ENCODE data around the gene SMIM30. TPM values are rescaled to one million over a fixed set of nuclear protein-coding genes. Genes with fewer than 3 reads are reported as not detected.
A peak's percentile ranks its signal among the peaks of the same experiment; 100 is the strongest.

The SMIM30 gene
- total RNA-seq, 2 experiments from 2014 or later = 23.9 to 24.2 TPM

DNA sequence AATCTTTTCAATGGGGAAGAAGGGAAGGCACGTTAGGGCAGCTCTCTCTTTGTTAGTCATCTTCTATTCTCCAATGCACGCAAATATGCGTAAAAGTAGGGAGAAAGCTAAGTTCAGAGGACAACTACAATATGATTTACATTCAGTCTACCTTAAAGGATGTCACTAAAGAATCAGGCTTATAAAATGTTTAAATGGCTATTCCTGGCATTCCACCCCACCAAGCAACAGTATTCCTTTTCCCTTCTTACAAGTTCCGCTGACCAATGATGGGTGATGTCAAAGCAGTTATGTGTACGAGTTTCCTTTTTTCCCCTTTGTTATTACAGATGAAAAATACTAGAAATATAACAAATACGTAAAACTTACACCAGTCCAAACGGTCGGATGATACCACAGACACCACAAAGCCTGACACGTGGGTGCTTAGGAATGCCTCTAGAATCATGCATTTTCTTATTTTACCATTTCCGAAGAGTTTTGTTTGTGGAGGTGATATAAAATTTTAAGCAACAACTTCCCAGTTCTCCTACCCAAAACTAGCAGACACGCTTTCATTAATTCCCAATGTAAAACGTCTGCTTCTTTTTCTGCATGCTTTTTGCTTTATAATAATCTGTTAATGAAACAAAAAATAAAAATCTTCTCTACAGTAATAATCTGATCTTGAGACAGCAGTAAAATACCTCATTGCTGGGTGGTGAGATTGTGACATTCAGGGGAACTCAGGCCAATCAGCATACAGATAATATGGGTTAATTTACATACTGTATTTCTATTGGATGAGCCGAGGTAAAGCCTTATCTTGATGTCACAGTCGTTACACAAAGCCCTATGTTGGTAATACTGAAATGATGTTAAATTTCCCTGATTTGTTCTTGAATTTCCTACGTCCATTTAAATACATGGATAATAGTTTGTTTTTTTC, 31.0 kb downstream of the SMIM30 start:
- Mint-ChIP-seq H3K9me3 (no peaks in the 10 kb centered on the region), H3K36me3 (no peaks in the 10 kb centered on the region), H3K27ac (no peak overlapping the region), H3K4me3 (no peak overlapping the region), H3K4me1 (peaks cover 10% of the 10 kb centered on the region), H3K27me3 (peaks cover 54% of the 10 kb centered on the region)
- POLR2A ChIA-PET = no interaction called here
- DNase-seq (no peak), ATAC-seq (ENCODE audit: low read depth) (no peak)

DNA sequence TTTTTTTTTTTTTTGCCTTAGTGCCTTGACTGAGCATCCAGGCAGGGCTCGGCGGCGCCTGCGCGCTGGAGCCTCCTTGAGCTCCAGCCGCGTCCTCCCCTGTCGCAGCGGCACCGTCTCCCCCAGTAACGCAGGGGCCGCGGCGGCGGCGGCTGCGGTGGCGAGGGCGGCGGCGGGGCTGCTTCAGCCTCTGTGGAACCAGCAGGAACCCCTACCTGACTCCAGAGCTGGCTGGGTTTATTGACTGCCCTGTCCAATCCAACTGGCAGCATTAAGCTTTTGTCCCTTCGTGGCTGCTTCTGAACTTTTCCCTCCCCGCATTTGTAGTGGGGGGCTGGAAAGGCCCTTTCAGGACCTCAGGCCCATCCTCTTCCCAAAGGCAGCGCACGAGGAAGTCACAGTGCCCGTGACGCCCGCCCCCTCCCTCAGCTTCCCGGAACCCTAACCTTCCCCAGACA, 31.9 kb downstream of the SMIM30 start, which contains the start of gene GPR85:
TSS of gene GPR85 (minus strand) at position 397 of the 458 bp plus-strand sequence. CDS start 2,106 bp downstream, outside the sequence.
- H3K36me3 Mint-ChIP-seq = no peaks in the 10 kb centered on the region
- H3K9me3 Mint-ChIP-seq = no peaks in the 10 kb centered on the region
- H3K4me1 Mint-ChIP-seq = peaks cover 10% of the 10 kb centered on the region
- POLR2A ChIA-PET = no interaction called here
- peaks cover 50% of the 10 kb centered on the region for H3K27me3 Mint-ChIP-seq
- H3K4me3 Mint-ChIP-seq = peak within 1 kb of the TSS; percentile 55
- DNase-seq = peak; percentile 55
- peak; percentile 90 for ATAC-seq (ENCODE audit: low read depth)
- H3K27ac Mint-ChIP-seq = no peak within 1 kb of the TSS

DNA sequence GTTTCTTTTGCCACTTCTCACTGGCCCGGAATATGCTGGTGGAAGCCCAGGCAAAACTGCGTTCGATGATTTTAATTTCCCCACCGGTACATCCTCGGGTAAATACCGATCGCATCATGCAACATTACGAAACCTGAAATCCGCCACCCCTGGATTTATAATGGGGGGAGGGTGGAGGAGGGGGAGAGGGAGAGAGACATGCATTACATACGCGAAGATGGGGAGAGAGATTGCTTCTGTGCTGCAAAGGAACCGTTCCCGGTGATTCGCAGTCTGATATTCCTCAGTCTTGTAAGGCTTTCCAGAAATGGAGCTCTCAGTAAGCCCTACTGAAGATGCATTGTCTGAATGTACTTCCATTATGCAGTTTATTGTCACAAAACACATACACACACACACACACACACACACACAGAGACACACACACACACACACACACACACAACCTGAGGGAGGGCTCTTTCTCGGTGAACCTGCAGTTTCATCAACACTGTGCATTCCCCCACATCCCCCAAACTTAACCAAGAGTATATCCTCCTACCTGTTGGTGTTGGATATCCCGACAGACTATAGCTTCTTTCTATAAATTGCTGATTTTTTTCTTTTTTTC, 32.5 kb downstream of the SMIM30 start:
- no peaks in the 10 kb centered on the region for H3K36me3 Mint-ChIP-seq
- H3K9me3 Mint-ChIP-seq = no peaks in the 10 kb centered on the region
- no peak for DNase-seq
- H3K27ac Mint-ChIP-seq = no peak overlapping the region
- peaks cover 53% of the 10 kb centered on the region for H3K27me3 Mint-ChIP-seq
- peaks cover 10% of the 10 kb centered on the region for H3K4me1 Mint-ChIP-seq
- no peak for ATAC-seq (ENCODE audit: low read depth)
- POLR2A ChIA-PET = no interaction called here
- peak overlapping the region; percentile 51 for H3K4me3 Mint-ChIP-seq

DNA sequence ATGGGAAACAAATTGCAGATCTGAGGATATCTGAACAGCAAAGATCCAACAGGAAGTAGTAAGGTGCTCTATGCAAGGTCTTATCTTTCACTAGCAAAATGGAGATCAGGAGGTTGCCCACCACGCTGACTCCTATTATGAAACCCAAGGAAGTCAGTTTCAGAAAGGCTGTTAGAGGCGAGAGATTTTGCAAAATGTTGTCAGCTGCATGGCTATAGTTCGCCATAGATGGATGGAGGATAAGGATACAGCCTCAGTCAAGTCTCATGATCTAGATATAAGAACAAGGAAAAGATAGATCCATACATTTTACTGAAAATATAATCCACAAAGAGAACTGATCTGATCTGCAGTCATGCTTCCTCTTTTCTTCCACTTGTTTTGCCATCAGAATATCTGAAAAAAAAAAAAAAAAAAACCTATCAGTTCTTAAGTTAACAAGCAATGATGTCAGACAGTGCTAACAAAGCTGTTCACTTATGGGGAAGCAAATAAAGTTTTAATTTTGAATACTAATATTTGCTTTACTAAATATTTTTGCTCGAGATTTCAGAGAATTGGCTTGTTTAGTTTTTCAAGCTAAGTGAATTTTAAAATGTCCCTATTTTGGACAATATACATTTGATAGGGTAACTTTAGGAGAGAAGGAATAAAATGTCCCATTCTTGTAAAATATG, 33.7 kb downstream of the SMIM30 start:
- POLR2A ChIA-PET = no interaction called here
- no peak for DNase-seq
- Mint-ChIP-seq H3K9me3 (no peaks in the 10 kb centered on the region), H3K27ac (no peak overlapping the region), H3K4me3 (no peak overlapping the region), H3K27me3 (peaks cover 51% of the 10 kb centered on the region), H3K4me1 (peaks cover 10% of the 10 kb centered on the region), H3K36me3 (no peaks in the 10 kb centered on the region)
- ATAC-seq (ENCODE audit: low read depth) = no peak

DNA sequence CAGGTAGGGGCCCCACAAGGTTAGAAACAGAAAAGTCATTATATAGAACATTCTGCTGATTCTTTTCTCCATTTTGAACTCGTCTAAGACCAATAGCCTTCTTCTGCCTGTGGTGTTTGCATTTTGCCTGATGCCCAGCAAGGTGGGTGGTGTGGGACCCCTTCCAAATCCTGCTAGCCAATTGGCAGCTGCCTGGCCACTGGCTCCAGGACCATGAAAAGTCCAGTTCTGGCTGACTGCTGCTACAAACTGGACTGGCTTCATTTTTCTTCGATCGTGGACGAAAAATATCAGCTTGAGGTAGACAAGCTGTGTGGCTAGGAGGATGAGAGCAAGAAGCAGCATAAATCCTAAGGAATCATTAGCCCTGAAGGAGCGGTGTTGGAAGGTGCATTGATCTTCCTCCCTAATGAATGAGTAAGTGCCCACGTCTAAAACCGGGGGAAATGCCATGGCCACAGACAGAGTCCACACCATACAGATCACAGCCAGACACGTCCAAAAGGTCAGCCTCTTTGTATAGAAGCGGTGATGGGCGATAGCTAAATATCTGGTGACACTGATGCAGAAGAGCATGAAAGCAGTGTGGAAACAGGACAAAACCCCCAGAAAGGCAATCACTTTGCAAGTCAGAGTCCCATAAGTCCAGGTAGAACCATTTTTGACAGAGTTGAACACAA, 34.4 kb downstream of the SMIM30 start:
- Mint-ChIP-seq H3K27me3 (peaks cover 48% of the 10 kb centered on the region), H3K9me3 (no peaks in the 10 kb centered on the region), H3K27ac (no peak overlapping the region), H3K4me1 (peaks cover 10% of the 10 kb centered on the region), H3K4me3 (no peak overlapping the region), H3K36me3 (no peaks in the 10 kb centered on the region)
- DNase-seq (no peak), ATAC-seq (ENCODE audit: low read depth) (no peak)
- POLR2A ChIA-PET = no interaction called here

DNA sequence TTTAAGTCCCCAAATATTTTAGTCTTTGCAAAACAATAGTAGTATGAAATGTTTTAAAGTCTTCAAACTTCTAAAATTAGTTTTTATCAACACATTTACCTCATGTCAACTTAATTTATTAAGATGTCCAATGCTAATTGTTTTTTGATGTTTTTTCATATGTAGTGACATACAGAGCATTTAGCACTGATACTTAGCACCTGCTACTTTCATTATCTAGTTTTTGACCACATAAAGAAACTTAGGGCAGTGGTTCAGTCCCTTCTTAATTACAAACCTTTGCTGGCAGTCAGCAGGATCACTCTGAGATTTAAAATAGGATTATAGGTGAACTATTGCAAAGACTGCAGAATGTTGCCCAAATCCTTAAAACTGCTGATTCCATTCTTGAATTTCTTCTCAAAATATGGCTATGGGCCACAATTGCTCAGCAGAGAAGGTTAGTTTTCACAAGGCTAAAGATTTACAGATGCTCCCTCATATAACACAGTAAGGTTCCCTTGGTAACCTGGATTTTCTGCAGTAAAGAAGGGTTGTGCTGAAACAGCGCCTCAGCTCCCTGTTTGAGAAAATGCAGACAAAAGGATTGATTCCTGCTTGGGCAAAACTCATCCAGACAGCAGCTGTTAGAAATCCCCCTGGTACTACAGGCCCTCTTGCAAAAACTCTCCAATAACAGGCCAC, 35.1 kb downstream of the SMIM30 start:
- Mint-ChIP-seq H3K36me3 (no peaks in the 10 kb centered on the region), H3K27ac (no peak overlapping the region), H3K4me3 (no peak overlapping the region), H3K9me3 (no peaks in the 10 kb centered on the region), H3K4me1 (peaks cover 10% of the 10 kb centered on the region), H3K27me3 (peaks cover 43% of the 10 kb centered on the region)
- DNase-seq = no peak
- POLR2A ChIA-PET = no interaction called here
- ATAC-seq (ENCODE audit: low read depth) = no peak

DNA sequence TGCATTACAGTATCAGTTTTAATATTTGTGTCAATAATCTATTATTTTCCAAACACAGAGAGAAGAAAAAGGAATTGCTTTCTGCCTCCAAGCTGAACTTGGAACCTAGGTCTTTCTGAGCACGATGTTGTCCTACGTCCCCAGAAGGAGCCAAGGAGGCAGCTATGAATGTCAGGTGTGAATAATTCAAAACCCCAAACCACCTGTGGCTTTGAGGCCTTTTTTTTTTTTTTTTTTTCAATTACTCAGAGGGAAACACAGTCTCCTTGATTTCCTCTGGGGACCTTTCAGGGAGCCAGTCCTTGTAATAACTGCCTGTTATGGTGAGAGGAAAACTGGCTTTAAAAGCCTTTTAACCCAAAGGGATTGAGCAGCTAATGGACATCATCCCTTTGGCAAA, 40.0 kb downstream of the SMIM30 start:
- Mint-ChIP-seq H3K4me1 (no peaks in the 10 kb centered on the region), H3K27ac (no peak overlapping the region), H3K9me3 (no peaks in the 10 kb centered on the region), H3K27me3 (peaks cover 11% of the 10 kb centered on the region), H3K36me3 (no peaks in the 10 kb centered on the region), H3K4me3 (no peak overlapping the region)
- no peak for DNase-seq
- POLR2A ChIA-PET = no interaction called here
- no peak for ATAC-seq (ENCODE audit: low read depth)

DNA sequence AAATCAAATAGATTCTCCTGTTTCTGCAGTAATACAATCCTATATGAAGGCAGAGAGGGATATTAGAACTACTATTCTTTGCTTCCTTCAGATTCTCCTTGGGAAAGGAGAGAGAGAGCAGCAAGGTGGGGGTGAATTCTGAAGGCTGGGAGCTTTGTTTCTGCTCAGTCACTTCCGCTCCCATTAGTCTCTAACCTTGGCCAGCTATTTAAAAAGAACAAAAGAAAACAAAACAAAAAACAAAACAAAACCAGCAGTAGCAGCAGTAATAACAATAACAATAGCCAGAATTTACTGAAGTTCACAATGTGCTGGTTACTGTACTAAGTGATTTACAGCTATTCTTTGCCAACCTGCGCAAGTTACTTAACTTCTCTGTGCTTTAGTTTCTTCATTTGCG, 41.7 kb downstream of the SMIM30 start:
- no peaks in the 10 kb centered on the region for H3K4me1 Mint-ChIP-seq
- no peak overlapping the region for H3K4me3 Mint-ChIP-seq
- no peak for DNase-seq
- POLR2A ChIA-PET = no interaction called here
- H3K36me3 Mint-ChIP-seq = no peaks in the 10 kb centered on the region
- no peak overlapping the region for H3K27ac Mint-ChIP-seq
- H3K9me3 Mint-ChIP-seq = no peaks in the 10 kb centered on the region
- ATAC-seq (ENCODE audit: low read depth) = no peak
- H3K27me3 Mint-ChIP-seq = peaks cover 12% of the 10 kb centered on the region

DNA sequence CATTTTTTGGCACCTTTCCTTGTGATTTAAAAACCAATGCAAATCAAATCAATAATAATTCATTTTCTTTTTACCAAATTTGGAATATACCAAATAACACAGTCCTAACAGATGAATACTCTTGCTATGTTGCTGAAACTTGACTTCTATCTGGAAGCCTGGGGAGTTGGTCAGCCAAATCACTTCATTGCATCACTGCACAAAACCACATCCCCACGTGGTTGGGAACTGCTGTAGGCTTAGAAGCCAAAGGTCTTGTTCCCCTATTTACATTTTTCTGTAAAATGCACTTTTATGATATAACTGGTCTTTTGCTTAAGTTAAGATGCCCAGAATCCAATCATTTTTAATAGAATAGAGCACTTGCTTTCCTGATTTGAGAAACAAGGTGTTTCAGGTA, 46.9 kb downstream of the SMIM30 start:
- no peaks in the 10 kb centered on the region for H3K9me3 Mint-ChIP-seq
- DNase-seq (no peak), ATAC-seq (ENCODE audit: low read depth) (no peak)
- H3K4me1 Mint-ChIP-seq = no peaks in the 10 kb centered on the region
- POLR2A ChIA-PET = no interaction called here
- no peak overlapping the region for H3K27ac Mint-ChIP-seq
- no peak overlapping the region for H3K4me3 Mint-ChIP-seq
- H3K27me3 Mint-ChIP-seq = peaks cover 9% of the 10 kb centered on the region
- no peaks in the 10 kb centered on the region for H3K36me3 Mint-ChIP-seq

Other genes starting within 250 kb of the SMIM30 start
- not detected for gene GPR85, start 31.7 kb downstream of the SMIM30 start, total RNA-seq